Keratinocyte (primary cell): Measurements from ENCODE around the gene PPP1R37. TPM values are rescaled to one million over a fixed set of nuclear protein-coding genes. Genes with fewer than 3 reads are reported as not detected.

Source experiments
- DNase-seq: peaks from one replicate; pipeline ENCODE4 v3.0.0-alpha.2; 2011; ENCODE audit warnings: low read depth, missing footprints, low spot score
- FAIRE-seq: peaks from 2 replicates; lab custom pipeline; 2011; peaks lifted over from hg19 to GRCh38; lab: Jason Lieb, UNC
- H2AFZ ChIP-seq: 2 replicates; pipeline ENCODE4 v1.6.0; 2012; ENCODE audit warnings: low read length, control low read depth, inconsistent platforms; ENCODE audit not compliant: control insufficient read depth
- H3K27ac ChIP-seq: 2 replicates; pipeline ENCODE4 v1.5.1; 2011; ENCODE audit warnings: low read length; ENCODE audit not compliant: control insufficient read depth, insufficient read depth
- H3K27me3 ChIP-seq: 3 replicates; pipeline ENCODE4 v1.6.0; 2011; ENCODE audit warnings: low read length; ENCODE audit not compliant: control insufficient read depth, insufficient read depth; ENCODE audit errors: extremely low read depth
- H3K36me3 ChIP-seq, 2 experiments: 2 replicates in 1 of 2; 3 replicates in 1 of 2; pipeline ENCODE4 v1.5.1; 2011; ENCODE audit warnings: low read length in 2 of 2, mild to moderate bottlenecking in 1 of 2; ENCODE audit not compliant: control insufficient read depth in 2 of 2, insufficient read depth in 2 of 2; ENCODE audit errors: extremely low read depth in 1 of 2
- H3K4me1 ChIP-seq: 3 replicates; pipeline ENCODE4 v1.5.1; 2011; ENCODE audit warnings: low read length; ENCODE audit not compliant: control insufficient read depth, insufficient read depth; ENCODE audit errors: extremely low read depth
- H3K4me2 ChIP-seq: 3 replicates; pipeline ENCODE4 v1.6.0; 2011; ENCODE audit warnings: low read depth, low read length; ENCODE audit not compliant: control insufficient read depth, insufficient read depth; ENCODE audit errors: extremely low read depth
- H3K4me3 ChIP-seq, 3 experiments: fragments of 200-600 bp in 1 of 3; sonication (generic) in 1 of 3; 2 replicates in 2 of 3; 3 replicates in 1 of 3; pipeline ENCODE4 v1.5.1; 2011 to 2016; ENCODE audit warnings: low read length in 3 of 3, mild to moderate bottlenecking in 3 of 3, control low read depth in 2 of 3, inconsistent platforms in 1 of 3, low read depth in 1 of 3, mixed read lengths in 1 of 3, mixed run types in 1 of 3, moderate library complexity in 1 of 3; ENCODE audit not compliant: control insufficient read depth in 2 of 3, insufficient read depth in 2 of 3; ENCODE audit errors: extremely low read depth in 1 of 3
- H3K79me2 ChIP-seq: 2 replicates; pipeline ENCODE4 v1.6.0; 2012; ENCODE audit warnings: low read length; ENCODE audit not compliant: control insufficient read depth, insufficient read depth
- H3K9ac ChIP-seq: 3 replicates; pipeline ENCODE4 v1.6.0; 2011; ENCODE audit warnings: low read length; ENCODE audit not compliant: control insufficient read depth, insufficient read depth; ENCODE audit errors: extremely low read depth
- H3K9me1 ChIP-seq: 3 replicates; pipeline ENCODE4 v1.6.0; 2011; ENCODE audit warnings: low read length; ENCODE audit not compliant: control insufficient read depth, insufficient read depth; ENCODE audit errors: extremely low read depth
- H3K9me3 ChIP-seq: 2 replicates; pipeline ENCODE4 v1.5.1; 2012; ENCODE audit warnings: low read depth, low read length; ENCODE audit not compliant: control insufficient read depth
- H4K20me1 ChIP-seq: 3 replicates; pipeline ENCODE4 v1.6.0; 2011; ENCODE audit warnings: low read length; ENCODE audit not compliant: control insufficient read depth, insufficient read depth; ENCODE audit errors: extremely low read depth
- EZH2 ChIP-seq: IDR thresholded peaks from one replicate; pipeline ENCODE4 v1.6.1; 2012; ENCODE audit warnings: inconsistent platforms, mild to moderate bottlenecking, low read length, moderate library complexity
- dilution Hi-C: fragments of 300-500 bp; cut with MboI; formaldehyde crosslinking; loops from one replicate; pipeline ENCODE4 v1.7.0; 2020; ENCODE audit warnings: low sequenced_read_pairs; ENCODE audit not compliant: extremely low pct_ligation_motif_present
- polyA plus RNA-seq, 5 experiments: library from polyadenylated mRNA; depleted of rRNA in 3 of 5; stranded (reverse) in 3 of 5; stranded (forward) in 1 of 5; unstranded in 1 of 5; fragments of >200 nt; gene quantifications; 1 replicate in 1 of 5; 2 replicates in 3 of 5; 3 replicates in 1 of 5; pipeline versions ENCODE4 v1.2.1 to v1.2.3, GENCODE V29; 2011 to 2012; ENCODE audit warnings: missing spikeins in 2 of 5, low read depth in 1 of 5, low replicate concordance in 1 of 5
- TF ChIP-seq, protein P1 (sequence below), 3 experiments: IDR thresholded peaks in 1 of 3; conservative IDR thresholded peaks in 1 of 3; optimal IDR thresholded peaks in 1 of 3; 2 replicates in 2 of 3; 3 replicates in 1 of 3; pipeline versions ENCODE3 to v1.5.1; 2011; ENCODE audit warnings: low read length in 3 of 3, mild to moderate bottlenecking in 3 of 3, moderate library complexity in 2 of 3, control low read depth in 1 of 3, inconsistent platforms in 1 of 3; ENCODE audit not compliant: insufficient read depth in 2 of 3; ENCODE audit errors: extremely low read depth in 1 of 3

Gene PPP1R37
- polyA plus RNA-seq, 1 donor (not counting 4 experiments of a cell fraction or from before 2014, with no cell fraction given) = 8.6 TPM

DNA sequence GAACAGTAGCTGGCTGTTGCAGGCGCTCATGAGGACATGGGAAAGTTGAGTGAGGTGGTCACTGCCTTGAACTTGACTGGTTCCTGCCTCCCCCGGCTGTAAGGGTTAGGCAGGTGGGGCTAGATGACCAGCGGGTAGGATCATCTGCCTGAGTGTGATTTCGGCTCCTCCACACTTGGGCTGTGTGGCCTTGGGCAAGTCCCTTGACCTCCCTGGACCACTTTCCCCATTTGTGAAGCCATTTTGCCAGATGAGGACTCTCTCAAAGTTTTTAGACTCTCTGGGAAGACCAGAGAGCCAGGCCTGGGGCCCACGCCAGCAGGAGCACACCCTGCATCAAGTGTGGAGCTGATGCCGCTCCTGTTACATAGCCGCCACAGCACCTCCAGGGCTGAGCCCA lies 9.5 kb downstream of the PPP1R37 start:
- dilution Hi-C loops = no loop called here
- Histone ChIP-seq H4K20me1 (peaks cover 22% of the 10 kb centered on the region), H3K4me3 (no peak overlapping the region), H3K4me2 (no peak overlapping the region), H3K27me3 (no peaks in the 10 kb centered on the region), H3K9ac (no peak overlapping the region), H2AFZ (no peak overlapping the region), H3K4me1 (peaks cover 32% of the 10 kb centered on the region), H3K9me1 (peaks cover 6% of the 10 kb centered on the region), H3K36me3 (peaks cover 2% of the 10 kb centered on the region in 2 experiments), H3K79me2 (peaks cover 89% of the 10 kb centered on the region), H3K9me3 (no peaks in the 10 kb centered on the region), H3K27ac (no peak overlapping the region)
- DNase-seq (no peak), FAIRE-seq (no peak)
- TF ChIP-seq, protein P1, sequence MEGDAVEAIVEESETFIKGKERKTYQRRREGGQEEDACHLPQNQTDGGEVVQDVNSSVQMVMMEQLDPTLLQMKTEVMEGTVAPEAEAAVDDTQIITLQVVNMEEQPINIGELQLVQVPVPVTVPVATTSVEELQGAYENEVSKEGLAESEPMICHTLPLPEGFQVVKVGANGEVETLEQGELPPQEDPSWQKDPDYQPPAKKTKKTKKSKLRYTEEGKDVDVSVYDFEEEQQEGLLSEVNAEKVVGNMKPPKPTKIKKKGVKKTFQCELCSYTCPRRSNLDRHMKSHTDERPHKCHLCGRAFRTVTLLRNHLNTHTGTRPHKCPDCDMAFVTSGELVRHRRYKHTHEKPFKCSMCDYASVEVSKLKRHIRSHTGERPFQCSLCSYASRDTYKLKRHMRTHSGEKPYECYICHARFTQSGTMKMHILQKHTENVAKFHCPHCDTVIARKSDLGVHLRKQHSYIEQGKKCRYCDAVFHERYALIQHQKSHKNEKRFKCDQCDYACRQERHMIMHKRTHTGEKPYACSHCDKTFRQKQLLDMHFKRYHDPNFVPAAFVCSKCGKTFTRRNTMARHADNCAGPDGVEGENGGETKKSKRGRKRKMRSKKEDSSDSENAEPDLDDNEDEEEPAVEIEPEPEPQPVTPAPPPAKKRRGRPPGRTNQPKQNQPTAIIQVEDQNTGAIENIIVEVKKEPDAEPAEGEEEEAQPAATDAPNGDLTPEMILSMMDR (optimal IDR thresholded peaks at IDR 0.05 in 1 of 3, IDR thresholded peaks at IDR 0.05 in 1 of 3, conservative IDR thresholded peaks at IDR 0.05 in 1 of 3; ENCODE audit: extremely low read depth in 1 of 3, insufficient read depth in 2 of 3, low read length in 3 of 3) = no peak
- no peak for TF ChIP-seq EZH2

DNA sequence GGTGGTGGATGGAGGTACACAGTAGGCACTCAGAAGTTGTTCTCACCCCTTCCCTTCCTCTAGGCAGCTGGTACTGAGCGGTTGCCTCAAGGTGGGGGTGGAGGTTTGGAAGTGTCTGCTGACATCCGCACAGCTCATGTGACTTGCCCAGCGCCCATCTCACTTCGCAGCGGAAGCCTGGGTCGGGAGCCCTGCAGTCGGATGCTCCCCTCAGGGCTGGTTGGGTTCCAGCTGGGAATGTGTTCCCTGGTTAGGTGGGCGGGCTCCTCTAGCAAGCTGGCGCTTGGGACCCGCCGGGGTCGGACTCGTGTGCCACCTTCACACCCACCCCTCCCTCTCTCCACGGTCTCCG lies 10.2 kb downstream of the PPP1R37 start:
- FAIRE-seq (no peak), DNase-seq (no peak)
- H3K27me3 ChIP-seq = no peaks in the 10 kb centered on the region
- H3K9ac ChIP-seq = no peak overlapping the region
- H3K79me2 ChIP-seq = peaks cover 89% of the 10 kb centered on the region
- peaks cover 6% of the 10 kb centered on the region for H3K9me1 ChIP-seq
- dilution Hi-C loops = no loop called here
- peaks cover 2% of the 10 kb centered on the region in 2 experiments for H3K36me3 ChIP-seq
- H3K9me3 ChIP-seq = no peaks in the 10 kb centered on the region
- H3K4me1 ChIP-seq = peaks cover 25% of the 10 kb centered on the region
- TF ChIP-seq, protein P1 (optimal IDR thresholded peaks at IDR 0.05 in 1 of 3, IDR thresholded peaks at IDR 0.05 in 1 of 3, conservative IDR thresholded peaks at IDR 0.05 in 1 of 3; ENCODE audit: extremely low read depth in 1 of 3, insufficient read depth in 2 of 3, low read length in 3 of 3) = no peak
- TF ChIP-seq EZH2 = no peak
- no peak overlapping the region for H2AFZ ChIP-seq
- H3K27ac ChIP-seq = no peak overlapping the region
- H3K4me2 ChIP-seq = no peak overlapping the region
- H4K20me1 ChIP-seq = peaks cover 22% of the 10 kb centered on the region
- H3K4me3 ChIP-seq = no peak overlapping the region
